NCI-H226 (cell line): ENCODE measurements around the gene EFTUD2.
"Not testable (repeated sequence)": the region's sequence is repeated elsewhere in the genome, so short reads cannot be mapped to it uniquely, and the experiment has no call there.

Source experiments
- DNase-seq: peaks from one replicate; pipeline ENCODE4 v3.0.0-alpha.2; 2015

EFTUD2 gene

DNA sequence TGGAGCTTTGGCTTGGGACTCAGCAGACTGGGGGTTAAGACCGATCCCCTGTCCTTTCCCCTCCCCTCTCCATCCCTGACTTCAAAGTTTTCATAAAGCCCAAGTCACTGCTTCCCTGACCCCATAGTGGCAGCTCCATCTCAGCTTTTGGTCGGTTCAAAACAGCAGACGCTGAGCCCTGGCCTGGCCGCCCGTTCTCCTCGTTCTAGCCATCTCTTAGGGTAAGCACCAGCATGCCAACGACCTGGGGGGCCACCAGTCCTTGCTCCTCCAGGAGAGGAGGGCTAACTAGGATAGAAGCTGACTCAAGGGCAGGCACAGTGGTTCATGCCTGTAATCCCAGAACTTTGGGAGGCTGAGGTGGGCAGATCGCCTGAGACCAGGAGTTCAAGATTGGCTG lies 53.0 kb downstream of the EFTUD2 start:
- no peak for DNase-seq

DNA sequence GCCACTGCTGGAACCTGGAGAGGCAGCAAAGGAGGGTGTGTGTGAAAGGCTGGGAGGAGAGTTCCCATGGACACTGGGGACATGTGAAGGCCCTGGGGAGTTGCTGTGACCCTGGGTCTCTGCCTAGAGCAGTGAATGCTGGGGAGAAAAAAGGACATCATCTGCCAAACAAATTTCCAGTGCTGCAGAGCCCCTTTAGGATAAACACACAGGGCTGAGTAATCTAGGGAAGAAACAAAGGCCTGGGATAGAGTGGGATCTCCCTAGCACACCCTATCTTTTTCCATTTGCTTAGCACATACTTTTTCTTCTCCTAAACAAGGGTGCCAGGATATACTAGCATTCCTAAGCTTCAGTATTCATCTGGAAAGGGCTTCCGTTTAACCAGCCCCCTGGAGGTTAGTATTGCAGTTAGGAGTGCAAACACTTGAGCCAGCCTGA lies 54.8 kb downstream of the EFTUD2 start:
- DNase-seq: no peak

DNA sequence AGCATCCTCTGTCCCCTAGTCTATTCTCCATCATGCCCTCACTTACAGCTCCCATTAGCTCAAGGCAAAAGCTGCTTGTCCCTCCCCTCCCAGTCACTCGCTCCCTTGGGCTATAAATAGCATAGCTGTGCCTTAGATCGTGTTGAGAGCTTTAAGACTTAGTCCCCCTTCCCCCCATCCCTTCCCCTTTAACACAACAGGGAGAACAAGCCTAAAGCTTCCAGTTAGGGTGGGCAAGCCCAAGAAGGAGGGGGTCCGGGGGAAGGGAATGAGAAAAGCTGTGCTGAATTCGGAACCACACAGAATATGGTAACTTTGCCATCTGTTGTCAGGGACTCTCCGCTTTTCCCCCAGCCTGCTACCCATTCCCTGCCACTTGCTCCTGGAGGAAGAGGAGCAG lies 56.5 kb downstream of the EFTUD2 start:
- no peak for DNase-seq

DNA sequence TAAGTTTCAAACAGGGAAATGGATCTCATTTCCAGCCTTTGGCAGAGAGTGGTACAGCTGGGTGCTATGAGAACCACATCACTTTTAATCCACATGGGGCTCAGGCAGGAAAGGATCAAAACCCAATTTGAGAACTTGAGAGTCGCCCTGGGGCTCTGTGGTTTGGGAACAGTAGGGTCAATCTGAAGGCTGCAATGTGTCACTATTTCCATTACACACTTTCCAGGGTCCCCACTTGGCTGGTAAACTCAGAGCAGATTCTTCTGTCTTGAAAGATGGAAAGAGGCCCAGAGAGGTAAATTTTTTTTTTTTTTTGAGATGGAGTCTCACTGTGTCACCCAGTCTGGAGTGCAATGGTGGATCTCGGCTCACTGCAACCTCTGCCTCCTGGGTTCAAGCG lies 58.3 kb downstream of the EFTUD2 start:
- no peak for DNase-seq

DNA sequence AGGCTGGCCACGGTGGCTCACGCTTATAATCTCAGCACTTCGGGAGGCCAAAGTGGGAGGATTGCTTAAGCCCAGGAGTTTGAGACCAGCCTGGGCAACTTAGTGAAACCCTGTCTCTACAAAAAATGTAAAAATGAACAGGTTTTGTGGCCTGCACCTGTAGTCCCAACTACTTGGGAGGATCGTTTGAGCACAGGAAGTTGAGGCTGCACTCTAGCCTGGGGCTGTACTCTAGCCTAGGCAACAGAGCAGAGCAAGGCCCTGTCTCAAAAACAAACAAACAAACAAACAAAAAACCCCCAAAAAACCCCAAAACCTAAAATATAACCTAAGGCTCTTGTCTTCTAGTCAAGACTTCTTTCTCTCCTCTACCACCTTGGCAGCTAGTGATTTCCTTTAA lies 59.0 kb downstream of the EFTUD2 start:
- DNase-seq: no peak

DNA sequence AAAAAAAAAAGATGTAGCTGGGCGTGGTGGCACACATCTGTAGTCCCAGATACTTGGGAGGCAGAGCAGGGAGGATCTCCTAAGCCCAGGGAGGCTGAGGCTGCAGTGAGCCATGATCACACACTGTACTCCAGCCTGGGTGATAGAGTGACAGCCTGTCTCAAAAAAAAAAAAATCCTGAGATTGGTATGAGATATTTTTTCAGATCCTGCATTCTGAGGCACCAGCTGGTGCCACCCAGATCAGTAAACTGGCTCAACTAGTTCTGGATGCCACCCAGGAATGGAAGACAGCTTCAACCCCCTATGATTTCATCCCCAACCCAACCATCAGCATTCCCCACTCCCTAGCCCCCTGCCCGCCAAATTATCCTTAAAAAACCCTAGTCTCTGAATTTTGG lies 62.0 kb downstream of the EFTUD2 start:
- DNase-seq: no peak

DNA sequence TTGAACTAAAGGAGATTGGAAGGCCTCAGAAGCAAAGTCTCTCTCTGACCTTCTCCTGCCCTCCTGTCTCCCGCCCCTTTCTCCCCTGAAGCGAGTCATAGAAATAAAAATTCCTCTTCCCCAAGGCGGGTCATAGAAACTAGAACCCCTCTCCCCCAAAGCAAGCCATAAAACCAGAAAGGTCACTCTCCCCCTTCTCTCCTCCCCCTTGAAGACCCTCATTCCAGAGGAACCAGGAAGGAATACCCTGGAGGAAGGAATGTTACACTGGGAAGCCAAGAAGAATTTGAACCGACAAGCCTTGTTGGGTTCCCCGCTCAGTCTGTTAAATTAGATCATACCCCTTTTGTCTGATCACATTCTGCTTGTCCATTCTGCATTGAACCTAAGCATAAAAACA lies 66.4 kb downstream of the EFTUD2 start:
- DNase-seq: no peak

DNA sequence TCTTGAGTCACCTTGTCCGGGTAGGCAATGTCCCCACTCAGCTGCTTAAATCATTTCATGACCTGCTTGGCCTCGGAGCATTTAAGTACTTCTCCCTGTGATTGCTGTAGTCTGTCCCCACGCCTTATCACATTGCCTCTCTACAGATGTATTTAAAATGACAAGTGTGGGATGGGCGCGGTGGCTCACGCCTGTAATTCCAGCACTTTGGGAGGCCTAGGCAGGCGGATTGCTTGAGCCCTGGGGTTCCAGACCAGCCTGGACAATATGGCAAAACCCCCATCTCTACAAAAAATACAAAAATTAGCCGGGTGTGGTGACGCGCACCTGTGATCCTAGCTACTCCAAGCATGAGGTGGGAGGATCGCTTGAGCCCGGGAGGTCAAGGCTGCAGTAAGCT lies 67.9 kb downstream of the EFTUD2 start:
- DNase-seq: no peak

DNA sequence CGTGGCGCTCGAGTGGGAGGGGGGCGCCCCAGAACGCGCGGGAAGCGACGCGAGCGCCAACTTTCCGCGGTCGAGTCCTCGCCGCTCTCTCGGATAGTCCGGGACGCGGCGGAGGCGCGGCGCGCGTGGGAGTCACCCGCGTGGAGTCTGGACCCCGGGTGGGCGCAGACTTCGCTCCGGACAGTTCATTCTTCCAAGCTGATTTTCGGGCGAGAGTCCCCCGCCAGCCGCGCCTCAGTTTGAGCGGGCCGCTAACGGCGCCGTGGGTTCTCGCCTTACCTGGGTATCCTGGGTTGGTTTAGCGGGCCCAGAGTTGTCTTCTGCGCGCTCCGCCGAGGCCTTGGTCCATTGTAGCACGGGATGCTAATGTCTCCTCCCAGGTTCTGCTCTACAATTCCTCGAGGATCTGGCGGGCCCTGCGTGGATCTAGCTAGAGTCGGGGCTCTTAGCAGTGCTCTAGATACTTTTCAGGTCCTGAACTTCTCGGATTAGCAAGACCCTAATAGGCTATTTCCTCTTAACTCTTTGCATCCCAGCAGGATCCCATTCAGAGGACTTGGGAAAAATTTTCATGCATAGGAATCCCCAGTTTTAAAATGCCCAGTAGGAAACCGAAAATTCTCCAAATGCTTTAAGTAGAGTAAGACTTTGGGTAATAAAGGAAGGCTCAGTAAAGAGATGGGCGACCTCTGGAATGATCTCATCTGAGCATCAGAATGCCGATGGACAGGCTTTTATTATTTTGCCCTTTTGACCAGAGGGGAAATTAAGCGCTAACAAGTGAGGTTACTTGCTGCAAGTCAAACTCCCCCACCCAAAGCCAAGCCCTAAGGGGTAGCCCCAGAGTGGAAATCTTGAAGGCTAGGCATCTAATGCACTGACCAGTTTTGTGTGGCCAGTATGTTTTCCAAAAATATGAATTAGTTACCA lies 68.6 kb downstream of the EFTUD2 start:
- DNase-seq: no peak

DNA sequence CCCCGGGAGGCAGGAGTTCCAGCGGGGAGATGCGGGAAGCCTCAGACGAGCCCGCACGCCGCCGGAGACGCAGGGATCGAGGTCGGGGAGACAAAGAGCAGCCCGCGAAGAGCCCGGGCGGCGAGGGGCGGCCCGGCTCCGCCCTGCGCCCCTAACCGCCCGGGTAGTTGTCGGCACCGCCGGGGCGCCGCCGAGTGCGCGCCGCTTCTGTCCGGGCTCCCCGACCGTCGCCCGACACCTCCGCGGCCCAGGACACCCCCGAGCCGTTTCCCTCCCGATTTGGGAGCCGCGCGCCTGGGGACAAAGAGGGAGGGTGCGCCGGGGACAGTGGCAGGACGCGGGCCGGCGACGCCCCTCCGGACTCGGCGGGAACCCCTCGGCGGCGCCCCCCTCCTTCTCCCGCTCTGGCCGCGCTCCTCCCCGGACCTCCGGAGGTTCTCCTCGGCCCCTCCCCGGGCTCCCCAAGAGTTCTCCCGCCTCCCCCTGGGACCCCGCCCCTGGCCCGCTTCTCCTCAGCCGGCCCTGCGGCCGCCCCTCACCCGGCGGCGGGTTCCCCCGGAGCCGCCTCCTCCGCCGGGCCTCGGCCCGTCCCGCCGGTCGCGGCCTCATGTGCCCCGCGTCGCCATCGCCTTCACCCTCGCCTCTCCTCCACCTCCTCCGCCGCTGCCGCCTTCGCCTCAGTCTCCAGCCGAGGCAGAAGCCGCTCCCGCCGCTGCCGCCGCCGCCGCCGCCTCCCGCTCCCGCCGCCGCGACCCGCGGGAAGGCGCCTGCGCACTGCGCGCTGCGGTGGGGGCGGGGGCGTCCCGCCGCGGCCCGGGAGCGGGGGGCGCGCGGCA lies 69.5 kb downstream of the EFTUD2 start, which contains the start of gene GJC1:
Gene GJC1, minus strand, starts transcription at position 765 of the 836 bp plus-strand sequence. CDS start 24,470 bp downstream, outside the sequence.
- DNase-seq: peak; percentile 42

DNA sequence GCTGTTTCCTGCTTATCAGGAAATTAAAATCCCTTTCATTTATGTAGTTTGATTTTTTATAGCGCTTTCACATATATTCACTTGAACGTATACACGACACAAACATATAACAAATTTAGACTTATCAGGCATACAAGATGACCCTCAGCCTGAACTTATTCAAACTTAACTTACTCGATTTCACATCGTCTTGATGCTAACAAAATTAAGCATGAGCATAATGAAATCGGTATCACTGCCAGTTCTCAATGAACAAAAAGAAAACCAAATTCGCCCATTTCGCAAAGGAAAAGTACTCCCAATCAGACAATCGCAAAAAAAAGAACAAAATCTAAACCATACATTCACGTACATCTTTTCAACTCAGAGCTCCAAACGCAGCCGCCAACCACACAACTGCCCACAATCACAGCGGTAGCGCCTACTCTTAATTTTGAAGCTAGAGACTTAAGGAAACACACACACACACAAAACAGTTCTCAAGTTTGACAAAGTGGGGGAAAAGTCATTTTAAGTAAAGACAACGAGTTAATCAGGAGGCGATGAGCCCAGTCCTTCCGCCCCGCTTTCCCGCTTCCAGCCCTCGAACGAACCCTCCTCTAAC lies 70.2 kb downstream of the EFTUD2 start:
- no peak for DNase-seq

DNA sequence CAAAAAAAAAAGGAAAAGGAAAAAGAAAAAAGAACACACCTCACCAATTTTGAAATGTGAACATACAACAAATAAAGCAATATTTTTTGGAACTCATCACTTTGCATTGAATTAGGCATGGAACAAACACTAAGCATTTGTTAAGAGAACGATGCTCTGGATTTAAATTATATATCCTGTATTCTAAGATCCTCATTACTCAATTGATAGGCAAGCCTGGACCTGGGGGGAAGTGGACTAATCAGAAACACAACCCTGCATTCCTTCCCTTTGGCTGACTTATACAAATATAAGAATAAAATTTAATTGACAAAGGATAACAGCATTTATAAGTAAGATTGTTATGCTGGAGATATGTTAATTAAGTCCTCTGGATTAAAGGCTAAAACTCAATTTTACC lies 71.4 kb downstream of the EFTUD2 start:
- no peak for DNase-seq

DNA sequence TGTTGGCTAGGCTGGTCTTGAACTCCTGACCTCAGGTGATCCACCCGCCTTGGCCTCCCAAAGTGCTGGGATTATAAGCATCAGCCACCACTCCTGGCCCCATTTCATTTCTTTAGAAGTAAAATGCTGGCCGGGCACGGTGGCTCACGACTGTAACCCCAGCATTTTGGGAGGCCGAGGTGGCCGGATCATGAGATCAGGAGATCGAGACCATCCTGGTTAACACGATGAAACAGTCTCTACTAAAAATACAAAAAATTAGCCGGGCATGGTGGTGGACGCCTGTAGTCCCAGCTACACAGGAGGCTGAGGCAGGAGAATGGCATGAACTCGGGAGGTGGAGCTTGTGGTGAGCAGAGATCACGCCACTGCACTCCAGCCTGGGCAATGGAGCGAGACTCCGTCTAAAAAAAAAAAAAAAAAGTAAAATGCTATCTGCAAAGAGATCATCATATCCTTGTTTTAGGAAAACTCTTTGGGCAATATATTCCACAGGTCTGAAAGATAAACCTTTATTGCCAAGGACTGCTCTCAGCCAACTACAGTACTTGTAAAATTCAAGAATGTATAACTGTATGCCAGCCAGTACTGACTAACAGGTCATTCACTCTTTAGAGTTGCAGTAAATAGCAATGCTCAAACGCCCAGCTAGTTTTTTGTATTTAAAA lies 73.0 kb downstream of the EFTUD2 start:
- DNase-seq: peak; percentile 38

DNA sequence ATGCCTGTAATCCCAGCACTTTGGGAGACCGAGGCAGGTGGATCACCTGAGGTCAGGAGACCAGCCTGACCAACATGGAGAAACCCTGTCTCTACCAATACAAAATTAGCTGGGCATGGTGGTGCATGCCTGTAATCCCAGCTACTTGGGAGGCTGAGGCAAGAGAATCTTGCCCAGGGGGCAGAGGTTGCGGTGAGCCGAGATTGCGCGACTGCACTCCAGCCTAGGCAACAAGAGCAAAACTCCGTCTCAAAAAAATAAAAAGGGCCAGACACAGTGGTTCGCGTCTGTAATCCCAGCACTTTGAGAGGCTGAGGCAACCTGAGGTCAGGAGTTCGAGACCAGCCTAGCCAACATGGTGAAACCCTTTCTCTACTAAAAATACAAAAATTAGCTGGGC lies 74.0 kb downstream of the EFTUD2 start:
- DNase-seq: not testable (repeated sequence)

DNA sequence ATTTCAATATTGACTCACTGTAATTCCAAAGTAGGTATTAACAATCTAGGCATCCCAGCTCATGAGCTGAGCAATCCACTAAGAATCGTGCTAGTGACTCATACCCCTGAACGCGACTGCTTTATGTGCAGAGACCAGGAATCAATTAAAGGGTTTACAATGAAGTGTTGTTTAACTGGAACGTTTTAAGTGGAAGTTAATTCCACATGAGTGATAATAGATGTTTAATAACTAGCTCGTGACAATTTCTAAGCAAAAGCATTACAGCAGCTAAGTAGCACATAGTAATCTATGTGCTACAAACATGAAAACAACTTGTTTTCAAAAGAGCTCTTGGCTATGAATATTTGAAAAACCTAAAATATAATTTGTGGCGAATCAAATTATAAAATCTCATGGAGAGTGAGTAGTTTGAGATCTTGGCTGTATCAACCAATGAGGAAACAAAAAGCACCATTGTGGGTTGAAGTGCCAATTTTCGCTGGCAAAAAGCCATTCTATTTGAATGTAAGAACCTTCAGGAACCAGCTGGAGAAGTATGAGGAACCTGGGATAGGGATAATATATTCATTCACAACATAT lies 78.5 kb downstream of the EFTUD2 start:
- peak; percentile 76 for DNase-seq

DNA sequence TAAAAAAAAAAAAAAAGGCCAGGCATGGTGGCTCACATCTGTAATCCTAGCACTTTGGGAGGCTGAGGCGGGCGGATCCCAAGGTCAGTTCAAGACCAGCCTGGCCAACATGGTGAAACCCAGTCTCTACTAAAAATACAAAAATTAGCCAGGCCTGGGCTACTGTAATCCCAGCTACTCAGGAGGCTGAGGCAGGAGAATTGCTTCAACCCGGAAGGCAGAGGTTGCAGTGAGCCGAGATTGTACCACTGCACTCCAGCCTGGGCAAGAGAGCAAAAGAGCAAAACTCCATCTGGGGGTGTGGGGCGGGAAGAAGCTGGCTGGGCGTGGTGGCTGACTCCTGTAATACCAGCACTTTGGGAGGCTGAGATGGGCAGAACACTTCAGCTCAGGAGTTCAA lies 80.7 kb downstream of the EFTUD2 start:
- DNase-seq: not testable (repeated sequence)

DNA sequence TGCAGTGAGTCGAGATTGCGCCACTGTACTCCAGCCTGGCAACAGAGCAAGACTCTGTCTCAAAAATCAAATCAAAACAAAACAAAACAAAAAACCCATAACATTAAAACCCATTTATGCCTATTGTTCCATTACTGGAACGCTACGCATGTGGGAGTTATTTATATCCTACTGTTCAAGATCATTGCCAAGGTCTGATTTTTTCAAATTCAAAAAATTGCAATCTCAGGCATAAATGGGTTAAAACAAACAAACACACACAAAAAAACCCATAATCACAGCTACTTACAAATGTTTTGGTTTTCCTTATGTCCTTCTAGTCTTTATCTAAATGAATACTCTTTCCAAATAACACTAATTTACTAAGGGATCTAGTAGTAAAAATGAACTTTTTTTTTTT lies 87.0 kb downstream of the EFTUD2 start:
- DNase-seq: no peak

DNA sequence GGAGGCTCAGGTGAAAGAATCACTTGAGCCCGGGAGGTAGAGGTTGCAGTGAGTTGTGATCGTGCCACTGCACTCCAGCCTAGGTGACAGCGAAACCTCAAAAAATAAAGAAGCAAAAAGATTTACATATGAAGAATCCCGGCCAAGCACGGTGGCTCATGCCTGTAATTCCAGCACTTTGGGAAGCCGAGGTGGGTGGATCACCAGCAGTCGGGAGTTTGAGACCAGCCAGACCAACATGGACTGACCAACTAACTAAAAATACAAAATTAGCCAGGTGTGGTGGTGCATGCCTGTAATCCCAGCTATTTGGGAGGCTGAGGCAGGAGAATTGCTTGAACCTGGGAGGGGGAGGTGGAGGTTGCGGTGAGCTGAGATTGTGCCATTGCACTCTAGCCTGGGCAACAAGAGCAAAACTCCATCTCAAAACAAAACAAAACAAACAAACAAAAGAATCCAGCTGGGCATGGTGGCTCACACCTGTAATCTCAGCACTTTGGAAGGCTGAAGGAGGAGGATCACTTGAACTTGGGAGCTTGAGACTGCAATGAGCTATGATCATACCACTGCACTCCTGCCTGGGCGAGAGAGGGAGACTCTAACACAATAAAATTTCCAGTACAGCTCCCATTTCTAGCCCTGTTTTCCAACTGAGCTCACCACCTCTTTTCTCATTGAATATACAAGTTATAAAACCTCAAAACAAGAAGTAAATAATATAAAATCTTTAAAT lies 90.4 kb downstream of the EFTUD2 start:
- not testable (repeated sequence) for DNase-seq

DNA sequence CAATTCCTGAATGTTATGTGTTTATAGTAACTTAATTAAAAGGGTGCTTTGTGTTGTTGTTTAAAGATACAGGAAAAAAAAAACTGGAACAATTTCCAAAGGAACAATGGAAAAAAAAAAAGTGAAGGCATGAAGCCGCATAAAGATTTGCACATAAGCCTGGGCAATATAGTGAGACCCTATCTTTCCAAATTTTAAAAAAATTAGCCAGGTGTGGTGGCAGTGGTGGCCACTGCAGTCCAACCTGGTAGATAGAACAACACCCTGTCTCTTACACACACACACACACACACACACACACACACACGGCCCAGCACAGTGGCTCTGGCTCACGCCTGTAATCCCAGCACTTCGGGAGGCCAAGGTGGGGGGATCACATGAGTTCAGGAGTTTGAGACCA lies 91.1 kb downstream of the EFTUD2 start:
- DNase-seq: no peak

DNA sequence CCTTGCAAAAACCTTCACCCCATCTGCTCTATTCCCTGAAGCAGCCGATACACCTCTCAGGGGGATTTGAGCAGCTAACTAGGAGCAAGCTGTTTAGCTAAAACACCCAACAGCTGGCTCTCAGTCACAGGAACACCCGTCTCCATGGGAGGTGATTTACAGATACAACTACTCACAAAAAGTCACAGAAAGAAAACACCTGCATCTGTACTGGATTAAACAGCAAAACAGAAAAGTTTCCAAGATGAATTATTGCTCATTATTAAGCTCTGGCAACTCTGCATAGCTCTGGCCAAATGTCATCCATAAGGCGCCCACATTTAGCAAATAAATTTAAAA lies 91.5 kb downstream of the EFTUD2 start:
- DNase-seq: no peak

DNA sequence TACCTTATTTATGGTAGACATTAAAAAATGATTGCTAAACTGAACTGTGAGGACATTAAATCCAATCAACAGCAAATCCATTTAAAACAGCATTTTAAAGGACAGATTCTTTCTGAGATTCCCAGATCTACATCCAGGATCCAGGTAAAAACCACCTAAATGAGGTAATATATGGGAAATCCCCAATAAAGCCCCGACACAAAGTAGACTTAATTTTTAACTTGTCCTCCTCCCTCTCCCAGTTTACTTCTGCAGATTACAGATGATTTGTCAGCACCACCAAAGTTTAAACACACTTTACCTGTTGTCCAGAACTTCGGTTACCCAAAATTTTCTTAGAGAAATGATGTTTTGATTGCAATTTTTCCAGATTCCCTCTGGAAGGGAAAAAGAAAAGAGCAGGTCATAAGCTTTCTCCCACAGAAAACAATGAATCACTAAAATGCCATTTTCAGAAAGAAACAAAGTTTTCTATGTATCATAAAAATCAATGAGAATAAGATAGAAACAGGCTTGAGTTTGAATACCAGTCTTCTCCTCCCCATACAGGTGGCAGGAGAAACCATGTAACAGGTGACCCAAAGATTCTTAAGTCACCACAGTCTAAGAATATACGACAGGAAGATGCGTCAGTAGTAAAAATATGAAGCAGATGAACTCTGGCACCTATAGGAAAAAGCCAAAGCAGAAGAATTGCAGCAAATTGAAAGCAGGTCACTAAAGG lies 92.0 kb downstream of the EFTUD2 start:
- DNase-seq: no peak
